Ramos (cell line): ENCODE data around the gene VPS13C.

Experiments
- in situ Hi-C: fragments of 300-500 bp; cut with MboI; formaldehyde crosslinking; loops from one replicate; pipeline ENCODE4 v1.14.3; 2022; ENCODE audit warnings: low sequenced_read_pairs; ENCODE audit not compliant: unreplicated experiment

VPS13C gene

GRCh38 chr15:62071711-62072308 is 11.6 kb upstream of the VPS13C start:
- in situ Hi-C loops: no loop called here

DNA sequence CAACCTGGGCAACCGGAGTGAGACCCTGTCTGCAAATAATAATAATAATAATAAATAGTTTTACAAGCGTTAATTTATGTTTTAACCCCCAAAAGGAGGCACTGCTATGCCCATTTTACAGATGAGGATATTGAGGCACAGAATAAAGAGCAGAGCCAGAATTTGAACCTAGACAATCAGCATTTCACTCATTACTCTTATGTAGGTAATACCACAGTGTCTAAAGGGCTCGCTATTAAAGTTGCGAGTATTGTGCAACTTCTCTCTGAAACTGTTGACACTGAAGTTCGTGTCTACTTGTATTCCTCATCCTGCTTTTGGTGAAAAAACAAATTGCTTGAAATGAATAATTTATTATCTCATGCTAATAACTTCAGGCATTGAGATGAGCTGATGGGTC is 9.3 kb upstream of the VPS13C start:
- in situ Hi-C loops: loop anchor here (10.0 kb wide), 1 partner anchor 195 kb away; no protein-coding TSS in a partner anchor

GRCh38 chr15:62068810-62069167 is 8.5 kb upstream of the VPS13C start:
- in situ Hi-C loops: loop anchor here (10.0 kb wide), 1 partner anchor 194 kb away; no protein-coding TSS in a partner anchor

- in situ Hi-C loops: loop anchor here (10.0 kb wide), 1 partner anchor 193 kb away; no protein-coding TSS in a partner anchor
These were observed 8.0 kb upstream of the VPS13C start for GRCh38 chr15:62068071-62068809.

GRCh38 chr15:62067448-62068044 is 7.3 kb upstream of the VPS13C start:
- in situ Hi-C loops: loop anchor here (10.0 kb wide), 1 partner anchor 193 kb away; no protein-coding TSS in a partner anchor

DNA sequence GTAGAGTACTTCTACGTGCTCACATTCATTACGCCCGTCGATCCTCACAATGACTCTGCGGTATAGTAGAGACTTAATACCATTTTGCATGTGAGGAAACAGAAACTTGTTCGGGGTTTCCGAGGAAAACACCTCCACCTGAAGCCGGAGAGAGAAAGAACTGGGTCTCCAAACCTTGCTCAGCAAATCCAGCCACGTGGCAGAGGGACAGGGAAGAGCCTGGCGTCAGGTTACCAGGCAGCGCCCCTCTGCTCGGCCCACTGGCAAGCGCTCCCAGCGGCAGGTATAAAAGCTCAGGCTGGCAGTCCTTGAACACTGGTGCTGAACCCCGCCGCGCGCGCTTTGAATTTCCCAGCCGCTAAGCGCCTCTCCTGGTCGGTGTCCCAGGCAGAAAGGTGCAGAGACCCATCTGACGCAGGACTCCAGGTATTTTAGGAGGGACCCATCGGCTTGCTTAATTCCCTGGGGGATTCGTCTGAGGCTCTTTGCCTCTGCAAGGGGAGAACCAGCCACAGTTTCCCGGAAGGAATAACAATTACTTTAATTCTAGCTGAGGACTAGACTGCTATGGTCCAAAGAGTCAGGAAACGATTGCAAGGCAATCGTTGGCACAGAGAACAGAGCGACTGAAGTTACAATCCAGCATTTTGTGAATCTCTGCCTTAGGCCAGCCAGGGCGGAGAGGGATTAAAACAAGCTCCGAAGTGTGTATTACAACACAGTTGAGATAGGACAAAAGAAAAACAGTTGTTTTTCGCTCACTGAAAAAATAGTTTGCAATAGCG is 6.6 kb upstream of the VPS13C start, which contains the start of gene C2CD4A:
TSS of gene C2CD4A (plus strand) at position 315 of the 785 bp plus-strand sequence. CDS start 637 bp downstream, outside the sequence.
- in situ Hi-C loops: loop anchor here (10.0 kb wide), 1 partner anchor 192 kb away; no protein-coding TSS in a partner anchor

GRCh38 chr15:62063825-62064635 is 3.8 kb upstream of the VPS13C start:
- in situ Hi-C loops: loop anchor here (10.0 kb wide), 1 partner anchor 189 kb away; no protein-coding TSS in a partner anchor

DNA sequence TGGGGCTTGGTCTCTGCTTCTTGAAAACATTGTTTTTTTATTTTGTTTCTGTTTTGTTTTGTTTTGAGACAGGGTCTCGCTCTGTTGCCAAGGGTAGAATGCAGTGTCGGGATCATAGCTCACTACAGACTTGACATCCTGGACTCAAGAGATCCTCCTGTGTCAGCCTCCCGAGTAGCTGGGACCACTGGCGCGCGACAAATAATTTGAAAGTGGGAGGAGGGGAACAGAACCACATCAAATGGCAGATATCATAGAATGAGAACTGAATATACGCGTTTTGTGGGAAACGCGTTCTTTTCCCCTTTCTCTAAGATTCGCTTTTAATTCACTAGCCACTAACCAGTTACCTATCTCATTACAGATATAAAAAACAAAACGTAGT is 641 bp upstream of the VPS13C start:
- in situ Hi-C loops: loop anchor here (10.0 kb wide), 1 partner anchor 186 kb away; no protein-coding TSS in a partner anchor

DNA sequence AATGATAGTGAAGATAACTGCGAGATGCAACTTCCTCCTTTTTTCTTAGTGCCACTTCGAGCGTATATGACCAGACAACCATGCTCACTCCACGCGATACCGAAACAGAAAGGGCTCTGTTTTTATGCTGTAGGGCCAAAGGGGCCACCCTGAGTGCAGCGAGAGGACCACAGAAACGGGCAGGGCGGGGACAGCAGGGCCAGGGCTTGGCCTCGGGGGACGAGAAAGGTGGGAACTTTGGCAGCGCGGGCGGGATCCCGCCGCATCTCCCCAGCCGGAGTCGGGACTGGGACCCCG is 483 bp downstream of the VPS13C start:
- in situ Hi-C loops: loop anchor here (10.0 kb wide), 1 partner anchor 185 kb away; no protein-coding TSS in a partner anchor

- in situ Hi-C loops: no loop called here
These were observed 985 bp downstream of the VPS13C start for GRCh38 chr15:62059108-62059815.

GRCh38 chr15:62058327-62059028 is 1.8 kb downstream of the VPS13C start:
- in situ Hi-C loops: no loop called here

- in situ Hi-C loops: no loop called here
These were observed 2.8 kb downstream of the VPS13C start for GRCh38 chr15:62057341-62057980.

- in situ Hi-C loops: no loop called here
These were observed 5.3 kb downstream of the VPS13C start for GRCh38 chr15:62054979-62055378.

GRCh38 chr15:62053439-62054085 is 6.7 kb downstream of the VPS13C start:
- in situ Hi-C loops: no loop called here

- in situ Hi-C loops: no loop called here
These were observed 7.5 kb downstream of the VPS13C start for GRCh38 chr15:62052713-62053112.

- in situ Hi-C loops: no loop called here
These were observed 9.1 kb downstream of the VPS13C start for GRCh38 chr15:62051166-62051565.

GRCh38 chr15:62050115-62050514 is 10.1 kb downstream of the VPS13C start:
- in situ Hi-C loops: no loop called here
